ENCODE data around the gene MTG2.

- TF ChIP-seq POLR2AphosphoS5 (IDR thresholded peaks at IDR 0.05; ENCODE audit: low read depth, low read length) = no peak
- TF ChIP-seq CTCF (IDR thresholded peaks at IDR 0.05) = no peak
- TF ChIP-seq, protein P1, sequence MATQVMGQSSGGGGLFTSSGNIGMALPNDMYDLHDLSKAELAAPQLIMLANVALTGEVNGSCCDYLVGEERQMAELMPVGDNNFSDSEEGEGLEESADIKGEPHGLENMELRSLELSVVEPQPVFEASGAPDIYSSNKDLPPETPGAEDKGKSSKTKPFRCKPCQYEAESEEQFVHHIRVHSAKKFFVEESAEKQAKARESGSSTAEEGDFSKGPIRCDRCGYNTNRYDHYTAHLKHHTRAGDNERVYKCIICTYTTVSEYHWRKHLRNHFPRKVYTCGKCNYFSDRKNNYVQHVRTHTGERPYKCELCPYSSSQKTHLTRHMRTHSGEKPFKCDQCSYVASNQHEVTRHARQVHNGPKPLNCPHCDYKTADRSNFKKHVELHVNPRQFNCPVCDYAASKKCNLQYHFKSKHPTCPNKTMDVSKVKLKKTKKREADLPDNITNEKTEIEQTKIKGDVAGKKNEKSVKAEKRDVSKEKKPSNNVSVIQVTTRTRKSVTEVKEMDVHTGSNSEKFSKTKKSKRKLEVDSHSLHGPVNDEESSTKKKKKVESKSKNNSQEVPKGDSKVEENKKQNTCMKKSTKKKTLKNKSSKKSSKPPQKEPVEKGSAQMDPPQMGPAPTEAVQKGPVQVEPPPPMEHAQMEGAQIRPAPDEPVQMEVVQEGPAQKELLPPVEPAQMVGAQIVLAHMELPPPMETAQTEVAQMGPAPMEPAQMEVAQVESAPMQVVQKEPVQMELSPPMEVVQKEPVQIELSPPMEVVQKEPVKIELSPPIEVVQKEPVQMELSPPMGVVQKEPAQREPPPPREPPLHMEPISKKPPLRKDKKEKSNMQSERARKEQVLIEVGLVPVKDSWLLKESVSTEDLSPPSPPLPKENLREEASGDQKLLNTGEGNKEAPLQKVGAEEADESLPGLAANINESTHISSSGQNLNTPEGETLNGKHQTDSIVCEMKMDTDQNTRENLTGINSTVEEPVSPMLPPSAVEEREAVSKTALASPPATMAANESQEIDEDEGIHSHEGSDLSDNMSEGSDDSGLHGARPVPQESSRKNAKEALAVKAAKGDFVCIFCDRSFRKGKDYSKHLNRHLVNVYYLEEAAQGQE (IDR thresholded peaks at IDR 0.05; ENCODE audit: insufficient read depth in 1 of 2, low read depth in 2 of 2, low read length in 1 of 2) = no peak
Measured at GRCh38 chr20:62238569-62239277, 55.9 kb downstream of the MTG2 start.
